HepG2 (cell line): ENCODE measurements around the gene B3GNT7. TPM values are rescaled to one million over a fixed set of nuclear protein-coding genes. Genes with fewer than 3 reads are reported as not detected.

ENCODE experiments used
- ATAC-seq: fragments of 200-7000 bp; cut with Tn5 transposase; 3 replicates; pipeline ENCODE4 v1.9.1; 2020; ENCODE audit warnings: mild to moderate bottlenecking, moderate library complexity
- BruUV-seq: library from RNA; stranded (reverse); fragments of 400-500 nt; replicated peaks from 2 replicates; lab custom pipeline; 2021; lab: Mats Ljungman, UMichigan
- CTCF ChIA-PET: fragments of 300-600 bp; formaldehyde crosslinking; extraction: SDS; loops from one replicate; lab custom pipeline; 2021; ENCODE audit warnings: low total read pairs, inconsistent platforms, low intra/inter-chr PET ratio; lab: Yijun Ruan, JAX
- POLR2A ChIA-PET: fragments of 350-600 bp; sonication (Branson Sonifier 250); formaldehyde crosslinking; loops from one replicate; lab custom pipeline; 2020; ENCODE audit warnings: antibody characterized with exemption, inconsistent platforms; lab: Yijun Ruan, JAX
- DNase-seq: peaks from one replicate; pipeline ENCODE4 v3.0.0-alpha.2; 2015; ENCODE audit warnings: low spot score
- FAIRE-seq: peaks from 3 replicates; lab custom pipeline; 2011; peaks lifted over from hg19 to GRCh38; lab: Jason Lieb, UNC
- H2AFZ ChIP-seq: one replicate; pipeline ENCODE4 v1.6.1; 2011; ENCODE audit warnings: low read length, inconsistent platforms
- H3K27ac ChIP-seq: fragments of 300-600 bp; 3 replicates; pipeline ENCODE4 v1.8.0; 2011; ENCODE audit warnings: mixed run types, mild to moderate bottlenecking, mixed read lengths, low read length, inconsistent platforms; ENCODE audit not compliant: insufficient read depth; ENCODE audit errors: extremely low read length
- H3K27me3 ChIP-seq, 2 experiments: fragments of 200-600 bp in 1 of 2; 2 replicates in 1 of 2; 3 replicates in 1 of 2; pipeline versions ENCODE4 v1.6.0 to v1.8.0; 2011; ENCODE audit warnings: low read length in 2 of 2, mild to moderate bottlenecking in 2 of 2, moderate library complexity in 2 of 2, inconsistent platforms in 1 of 2; ENCODE audit not compliant: insufficient read depth in 2 of 2, control insufficient read depth in 1 of 2
- H3K36me3 ChIP-seq, 2 experiments: fragments of 200-600 bp in 1 of 2; replicated peaks in 1 of 2; 2 replicates in 1 of 2; 3 replicates in 1 of 2; pipeline versions ENCODE4 v1.5.1 to v1.8.0; 2011; ENCODE audit warnings: low read length in 2 of 2, inconsistent platforms in 1 of 2; ENCODE audit not compliant: insufficient read depth in 2 of 2, control insufficient read depth in 1 of 2
- H3K4me1 ChIP-seq: 2 replicates; pipeline ENCODE4 v1.5.1; 2012; ENCODE audit warnings: low read length, inconsistent platforms; ENCODE audit not compliant: insufficient read depth
- H3K4me2 ChIP-seq: 2 replicates; pipeline ENCODE4 v1.6.0; 2011; ENCODE audit warnings: low read depth, low read length, inconsistent platforms
- H3K4me3 ChIP-seq, 3 experiments: fragments of 200-600 bp in 1 of 3; sonication (generic), shearing (Covaris generic) in 1 of 3; replicated peaks in 1 of 3; 2 replicates each; pipeline ENCODE4 v1.5.1; 2011 to 2016; ENCODE audit warnings: low read length in 3 of 3, inconsistent platforms in 2 of 3, low read depth in 2 of 3, mild to moderate bottlenecking in 2 of 3, control low read depth in 1 of 3, mixed read lengths in 1 of 3; ENCODE audit not compliant: insufficient read depth in 1 of 3
- H3K79me2 ChIP-seq: one replicate; pipeline ENCODE4 v1.6.1; 2011; ENCODE audit warnings: low read length, inconsistent platforms; ENCODE audit not compliant: insufficient read depth
- H3K9ac ChIP-seq: 2 replicates; pipeline ENCODE4 v1.6.0; 2011; ENCODE audit warnings: mild to moderate bottlenecking, low read depth, low read length, inconsistent platforms; ENCODE audit not compliant: insufficient read depth
- H3K9me3 ChIP-seq: 2 replicates; pipeline ENCODE4 v1.5.1; 2012; ENCODE audit warnings: mild to moderate bottlenecking, low read length
- H4K20me1 ChIP-seq: 2 replicates; pipeline ENCODE4 v1.6.0; 2011; ENCODE audit warnings: inconsistent platforms, mild to moderate bottlenecking, low read length, moderate library complexity; ENCODE audit not compliant: insufficient read depth
- AHDC1 ChIP-seq: sonication (generic); formaldehyde crosslinking; IDR thresholded peaks from 2 replicates; pipeline ENCODE4 v1.5.1; 2020; ENCODE audit warnings: mild to moderate bottlenecking, missing genetic modification reagents, borderline replicate concordance
- ARID3A ChIP-seq: IDR thresholded peaks from 2 replicates; pipeline ENCODE4 v1.6.1; 2012; ENCODE audit warnings: low read depth, low read length, improper control_type of control experiment
- ARNT ChIP-seq: fragments of 450-650 bp; IDR thresholded peaks from 2 replicates; pipeline ENCODE4 v1.6.1; 2017
- ASH2L ChIP-seq: fragments of 300-600, 200-600 bp; sonication (generic); IDR thresholded peaks from 2 replicates; pipeline ENCODE4 v1.7.0; 2017; ENCODE audit warnings: low read depth, mild to moderate bottlenecking, moderate library complexity, mixed read lengths, low read length; ENCODE audit not compliant: insufficient read length
- ATF3 ChIP-seq: sonication (generic); formaldehyde crosslinking; IDR thresholded peaks from 2 replicates; pipeline ENCODE4 v1.4.0; 2020; ENCODE audit warnings: missing genetic modification reagents
- CTCF ChIP-seq: sonication (generic); formaldehyde crosslinking; IDR thresholded peaks from 2 replicates; pipeline ENCODE4 v1.5.0; 2020; ENCODE audit warnings: mild to moderate bottlenecking, missing genetic modification reagents, moderate library complexity
- RFX5 ChIP-seq: IDR thresholded peaks from 2 replicates; pipeline ENCODE4 v1.6.1; 2011; ENCODE audit warnings: low read depth, low read length, improper control_type of control experiment
- RXRA ChIP-seq: sonication (generic); formaldehyde crosslinking; IDR thresholded peaks from 2 replicates; pipeline ENCODE4 v1.5.1; 2020; ENCODE audit warnings: missing genetic modification reagents
- ZNF260 ChIP-seq: sonication (generic); formaldehyde crosslinking; IDR thresholded peaks from 2 replicates; pipeline ENCODE4 v1.4.0; 2020; ENCODE audit warnings: missing genetic modification reagents, low read depth, mild to moderate bottlenecking, borderline replicate concordance
- ZSCAN20 ChIP-seq: sonication (generic); formaldehyde crosslinking; IDR thresholded peaks from 2 replicates; pipeline ENCODE4 v1.4.0; 2020; ENCODE audit warnings: missing genetic modification reagents, mild to moderate bottlenecking, borderline replicate concordance
- WGBS: methylation state at CpG from one replicate; pipeline ENCODE4 v1.1.6; 2017; ENCODE audit warnings: low lambda C conversion rate; 5-methylcytosine and 5-hydroxymethylcytosine counted together
- in situ Hi-C: cut with HindIII; loops from 2 replicates; pipeline ENCODE4 v1.10.0; 2017; ENCODE audit warnings: low pct_unique_long_range_greater_than_20kb; ENCODE audit not compliant: extremely low pct_ligation_motif_present
- intact Hi-C: fragments of 100-400 bp; cut with micrococcal nuclease; formaldehyde crosslinking; loops from one replicate; pipeline ENCODE4 v1.10.0; 2022; ENCODE audit not compliant: unreplicated experiment
- polyA plus RNA-seq, 8 experiments: library from polyadenylated mRNA; depleted of rRNA in 3 of 8; stranded (reverse) in 7 of 8; unstranded in 1 of 8; fragments of >200 nt; fragmentation: Illumina TruSeq in 4 of 8; extraction: Trizol in 4 of 8; gene quantifications; 2 replicates each; pipeline versions ENCODE4 v1.2.1 to v1.2.3, GENCODE V29; 2011 to 2016; ENCODE audit warnings: low read depth in 4 of 8, missing spikeins in 1 of 8, mixed read lengths in 1 of 8; ENCODE audit not compliant: insufficient read depth in 1 of 8
- total RNA-seq, 5 experiments: library from RNA; depleted of rRNA; stranded (reverse); fragments of >200 nt; fragmentation: Illumina TruSeq; extraction: Trizol; gene quantifications; 2 replicates each; pipeline ENCODE4 v1.2.3, GENCODE V29; 2016; ENCODE audit warnings: low read depth in 1 of 5
- TF ChIP-seq, protein P1 (sequence below): sonication (generic); formaldehyde crosslinking; IDR thresholded peaks from 2 replicates; pipeline ENCODE4 v1.8.1; 2023; ENCODE audit warnings: mild to moderate bottlenecking, moderate library complexity, missing genetic modification reagents
- TF ChIP-seq, protein P2 (sequence below): sonication (generic); formaldehyde crosslinking; IDR thresholded peaks from 2 replicates; pipeline ENCODE4 v1.8.0; 2022; ENCODE audit warnings: missing genetic modification reagents, mild to moderate bottlenecking, inconsistent platforms, borderline replicate concordance

Gene B3GNT7
- total and polyA plus RNA-seq, 2 of the 13 experiments (the other 11 are each of a cell fraction or from before 2014, with no cell fraction given): 0.04 to 0.24 TPM

DNA sequence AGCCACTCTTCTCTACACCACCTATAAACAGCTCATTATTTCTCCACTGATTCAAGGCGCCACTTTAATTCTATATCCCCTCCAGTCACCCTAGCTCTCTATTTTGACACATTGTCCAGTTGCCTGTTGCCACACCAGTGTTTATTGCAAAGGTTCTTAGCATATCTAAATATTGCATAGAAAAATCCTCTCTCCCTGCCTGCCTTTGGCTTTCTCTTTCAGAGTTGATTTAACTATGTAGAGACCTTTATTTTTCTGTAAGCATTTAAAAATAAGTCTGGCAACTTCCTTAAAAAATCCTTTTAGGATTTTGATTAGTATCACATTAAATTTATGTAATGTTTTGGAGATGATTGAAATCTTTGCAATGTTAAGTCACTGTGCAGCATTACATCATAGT, 47.9 kb upstream of the B3GNT7 start:
- ChIA-PET POLR2A (no interaction called here), CTCF (no interaction called here)
- BruUV-seq: no TSS peak
- Histone ChIP-seq H3K4me2 (no peak overlapping the region), H2AFZ (no peak overlapping the region), H3K9me3 (no peaks in the 10 kb centered on the region), H3K79me2 (no peaks in the 10 kb centered on the region), H3K27ac (no peak overlapping the region), H3K4me1 (0 out of 2 replicates have a peak, but pooled peaks cover 4% of the 10 kb centered on the region), H3K27me3 (no peaks in the 10 kb centered on the region), H3K36me3 (no peaks in the 10 kb centered on the region), H3K4me3 (no peak overlapping the region), H4K20me1 (no peaks in the 10 kb centered on the region), H3K9ac (no peak overlapping the region)
- WGBS: 98% methylated on average over 1 of the region's 1 CpG
- FAIRE-seq: no peak
- in situ Hi-C loops (no loop called here), intact Hi-C loops (loop anchor here (5.0 kb wide), 1 partner anchor 1215 kb away; no protein-coding TSS in a partner anchor)
- no peak for ATAC-seq
- no peak for DNase-seq
- TF ChIP-seq AHDC1 (CRISPR knock-in tag): no peak
- TF ChIP-seq RXRA (CRISPR knock-in tag): no peak
- no peak for TF ChIP-seq ASH2L
- no peak for TF ChIP-seq ARNT
- no peak for TF ChIP-seq ATF3 (CRISPR knock-in tag)
- TF ChIP-seq, protein P1, sequence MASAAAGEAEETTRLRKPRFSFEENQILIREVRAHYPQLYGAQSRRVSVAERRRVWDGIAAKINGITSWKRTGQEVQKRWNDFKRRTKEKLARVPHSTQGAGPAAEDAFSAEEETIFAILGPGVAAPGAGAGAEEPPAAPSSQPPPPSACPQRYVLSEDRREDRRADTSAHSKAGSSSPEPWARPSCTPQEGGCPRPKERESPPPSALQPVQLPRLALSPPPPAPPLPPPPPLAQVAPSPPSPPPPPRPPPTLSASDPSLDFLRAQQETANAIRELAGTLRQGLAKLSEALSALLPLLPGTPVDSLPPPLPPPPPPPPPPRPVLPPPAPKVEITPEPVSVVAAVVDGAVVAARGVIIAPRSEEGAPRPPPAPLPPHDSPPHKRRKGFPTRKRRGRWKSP: no peak
- no peak for TF ChIP-seq RFX5
- no peak for TF ChIP-seq ZSCAN20 (CRISPR knock-in tag)
- TF ChIP-seq, protein P2, sequence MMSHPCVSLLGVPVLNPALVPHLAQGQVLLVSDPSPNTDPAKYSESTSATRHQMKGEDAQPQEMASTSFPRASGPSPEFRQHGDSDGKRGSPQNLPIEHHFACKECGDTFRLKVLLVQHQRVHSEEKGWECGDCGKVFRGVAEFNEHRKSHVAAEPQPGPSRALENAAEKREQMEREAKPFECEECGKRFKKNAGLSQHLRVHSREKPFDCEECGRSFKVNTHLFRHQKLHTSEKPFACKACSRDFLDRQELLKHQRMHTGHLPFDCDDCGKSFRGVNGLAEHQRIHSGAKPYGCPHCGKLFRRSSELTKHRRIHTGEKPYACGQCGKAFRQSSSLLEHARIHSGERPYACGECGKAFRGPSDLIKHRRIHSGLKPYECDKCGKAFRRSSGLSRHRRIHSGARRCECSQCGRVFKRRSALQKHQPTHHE: no peak
- TF ChIP-seq ZNF260 (CRISPR knock-in tag): no peak
- TF ChIP-seq ARID3A: no peak
- no peak for TF ChIP-seq CTCF
